NCI-H2227 (cell line): ENCODE measurements around the gene MRPL51.
"Not testable (repeated sequence)": the region's sequence is repeated elsewhere in the genome, so short reads cannot be mapped to it uniquely, and the experiment has no call there.

Experiments used
- DNase-seq: peaks from one replicate; lab custom pipeline; 2025; ENCODE audit not compliant: unreplicated experiment; lab: John Stamatoyannopoulos, UW

Gene MRPL51

DNA sequence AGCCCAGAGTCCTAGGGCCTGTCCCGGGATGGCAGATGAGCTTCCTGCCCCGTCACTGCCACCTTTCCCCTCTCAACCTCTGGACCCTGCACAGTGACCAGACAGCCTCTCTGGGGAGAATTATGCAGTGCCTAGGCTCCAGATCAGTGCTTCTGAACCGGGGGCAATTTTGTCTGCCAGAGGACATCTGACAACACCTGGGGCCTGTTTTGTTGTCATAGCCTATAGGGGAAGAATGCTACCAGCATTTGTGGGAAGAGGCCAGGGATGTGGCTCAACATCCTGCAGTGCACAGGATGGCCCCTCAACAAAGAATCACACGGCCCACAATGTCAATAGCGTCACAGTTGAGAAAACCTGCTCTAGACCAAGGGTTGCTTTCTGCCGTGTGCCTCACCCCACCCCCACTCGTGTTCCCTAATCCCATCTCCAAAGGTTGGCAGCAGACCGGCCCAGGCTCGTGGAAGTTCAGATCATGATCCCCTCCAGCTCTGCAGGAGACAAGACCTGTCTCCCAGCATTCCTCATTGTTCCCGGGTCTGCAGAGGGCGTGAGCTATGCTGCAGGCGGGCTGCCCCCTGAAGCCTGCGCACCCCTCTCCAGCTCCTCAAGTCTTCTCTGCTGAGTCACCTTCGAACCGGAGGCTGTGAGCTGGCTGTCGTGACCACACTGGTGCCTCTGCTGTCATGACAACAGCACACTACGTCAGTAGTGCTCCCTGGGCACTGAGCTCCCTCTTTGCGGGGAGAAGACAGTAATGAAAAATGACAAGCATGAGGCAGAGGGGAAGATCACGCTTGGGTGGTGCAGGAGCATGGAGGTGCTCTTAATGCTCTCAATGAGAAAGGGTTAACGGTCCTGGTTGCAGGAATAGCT, 39.2 kb upstream of the MRPL51 start:
- peak; percentile 72 for DNase-seq

- no peak for DNase-seq
These were observed 37.7 kb upstream of the MRPL51 start for GRCh38 chr12:6530576-6531260.

- no peak for DNase-seq
These were observed 36.3 kb upstream of the MRPL51 start for GRCh38 chr12:6529291-6529737.

DNA sequence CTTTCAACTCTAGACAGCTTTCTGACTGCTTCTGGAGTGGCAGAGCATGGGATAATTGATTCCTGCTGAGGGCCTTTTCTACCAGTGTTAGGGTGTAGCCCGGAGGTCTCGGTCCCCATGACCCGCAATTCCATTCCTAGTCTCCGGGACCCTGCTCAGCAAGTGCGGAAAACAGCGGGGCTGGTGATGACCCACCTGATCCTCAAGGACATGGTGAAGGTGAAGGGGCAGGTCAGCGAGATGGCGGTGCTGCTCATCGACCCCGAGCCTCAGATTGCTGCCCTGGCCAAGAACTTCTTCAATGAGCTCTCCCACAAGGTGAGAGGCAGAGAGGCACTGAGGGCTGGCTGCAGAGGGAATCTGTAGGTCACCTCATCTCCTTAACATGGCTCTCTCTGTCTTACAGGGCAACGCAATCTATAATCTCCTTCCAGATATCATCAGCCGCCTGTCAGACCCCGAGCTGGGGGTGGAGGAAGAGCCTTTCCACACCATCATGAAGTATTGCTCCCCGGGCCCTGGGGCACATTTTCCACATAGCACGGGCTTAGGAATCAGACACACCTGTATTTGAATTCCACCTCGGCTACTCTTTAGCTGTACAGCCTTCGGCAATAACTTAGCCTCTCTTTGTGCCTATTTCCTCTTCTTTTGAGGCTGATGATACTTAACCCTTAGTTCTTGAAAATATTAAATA, 35.6 kb upstream of the MRPL51 start:
- no peak for DNase-seq

DNA sequence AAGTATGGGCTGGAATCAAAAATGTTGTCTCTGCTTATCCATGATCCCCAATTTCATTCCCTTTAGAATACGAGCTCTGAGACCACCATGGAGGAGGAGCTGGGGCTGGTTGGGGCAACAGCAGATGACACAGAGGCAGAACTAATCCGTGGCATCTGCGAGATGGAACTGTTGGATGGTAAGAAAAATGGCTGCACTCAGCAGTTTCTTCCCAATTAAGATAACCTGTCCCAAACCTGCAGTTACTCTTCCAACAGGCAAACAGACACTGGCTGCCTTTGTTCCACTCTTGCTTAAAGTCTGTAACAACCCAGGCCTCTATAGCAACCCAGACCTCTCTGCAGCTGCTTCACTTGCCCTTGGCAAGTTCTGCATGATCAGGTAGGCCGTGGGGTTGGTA, 34.6 kb upstream of the MRPL51 start:
- no peak for DNase-seq

GRCh38 chr12:6526766-6527525, 33.9 kb upstream of the MRPL51 start:
- DNase-seq = no peak

GRCh38 chr12:6526201-6526600, 33.1 kb upstream of the MRPL51 start:
- no peak for DNase-seq

GRCh38 chr12:6524648-6525047, 31.6 kb upstream of the MRPL51 start:
- no peak for DNase-seq

DNA sequence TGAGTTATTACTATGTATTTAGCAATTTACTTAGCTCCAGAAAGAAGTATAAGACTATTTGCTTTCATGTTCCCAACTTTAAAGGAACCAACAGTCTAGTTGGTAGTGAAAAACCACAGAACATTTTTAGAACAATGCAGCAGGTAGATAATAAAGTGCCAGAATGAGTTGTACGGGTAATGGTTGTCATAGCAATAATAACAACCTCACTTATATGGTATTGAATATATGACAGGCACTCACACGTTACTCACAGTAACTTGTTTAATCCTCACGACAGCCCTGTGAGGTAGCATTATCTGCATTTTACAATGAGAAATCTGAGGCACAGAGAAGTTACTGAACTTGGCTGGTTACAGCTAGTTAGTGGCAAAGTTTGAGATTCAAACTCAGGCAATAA, 30.6 kb upstream of the MRPL51 start:
- no peak for DNase-seq

DNA sequence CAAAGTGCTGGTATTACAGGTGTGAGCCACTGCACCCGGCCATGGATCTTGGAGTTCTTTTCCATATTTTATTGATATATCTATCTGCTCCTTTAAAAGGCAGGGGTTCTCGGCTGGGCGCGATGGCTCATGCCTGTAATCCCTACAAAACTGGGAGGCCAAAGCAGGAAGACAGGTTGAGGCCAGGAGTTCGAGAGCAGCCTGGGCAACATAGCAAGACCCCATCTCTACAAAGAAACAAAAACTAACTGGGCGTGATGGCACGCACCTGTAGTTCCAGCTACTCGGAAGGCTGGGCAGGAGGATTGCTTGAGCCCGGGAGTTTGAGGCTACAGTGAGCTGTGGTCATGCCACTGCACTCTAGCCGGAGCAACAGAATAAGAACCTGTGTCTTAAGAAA, 29.1 kb upstream of the MRPL51 start:
- no peak for DNase-seq

DNA sequence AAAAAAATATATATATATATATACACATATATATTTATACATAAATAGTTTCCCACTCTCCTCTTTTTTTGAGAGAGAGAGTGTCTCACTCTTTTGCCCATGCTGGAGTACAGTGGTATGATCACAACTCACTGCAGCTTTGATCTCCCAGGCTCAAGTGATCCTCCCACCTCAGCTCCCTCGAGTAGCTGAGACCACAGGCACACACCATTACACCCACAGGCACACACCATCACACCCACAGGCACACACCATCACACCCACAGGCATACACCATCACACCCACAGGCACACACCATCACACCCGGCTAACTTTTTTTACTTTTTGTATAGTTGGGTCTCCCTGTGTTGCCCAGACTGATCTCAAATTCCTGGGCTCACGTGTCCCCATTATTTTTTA, 27.1 kb upstream of the MRPL51 start:
- DNase-seq = no peak

- DNase-seq = no peak
These were observed 15.0 kb upstream of the MRPL51 start for GRCh38 chr12:6508087-6508486.

DNA sequence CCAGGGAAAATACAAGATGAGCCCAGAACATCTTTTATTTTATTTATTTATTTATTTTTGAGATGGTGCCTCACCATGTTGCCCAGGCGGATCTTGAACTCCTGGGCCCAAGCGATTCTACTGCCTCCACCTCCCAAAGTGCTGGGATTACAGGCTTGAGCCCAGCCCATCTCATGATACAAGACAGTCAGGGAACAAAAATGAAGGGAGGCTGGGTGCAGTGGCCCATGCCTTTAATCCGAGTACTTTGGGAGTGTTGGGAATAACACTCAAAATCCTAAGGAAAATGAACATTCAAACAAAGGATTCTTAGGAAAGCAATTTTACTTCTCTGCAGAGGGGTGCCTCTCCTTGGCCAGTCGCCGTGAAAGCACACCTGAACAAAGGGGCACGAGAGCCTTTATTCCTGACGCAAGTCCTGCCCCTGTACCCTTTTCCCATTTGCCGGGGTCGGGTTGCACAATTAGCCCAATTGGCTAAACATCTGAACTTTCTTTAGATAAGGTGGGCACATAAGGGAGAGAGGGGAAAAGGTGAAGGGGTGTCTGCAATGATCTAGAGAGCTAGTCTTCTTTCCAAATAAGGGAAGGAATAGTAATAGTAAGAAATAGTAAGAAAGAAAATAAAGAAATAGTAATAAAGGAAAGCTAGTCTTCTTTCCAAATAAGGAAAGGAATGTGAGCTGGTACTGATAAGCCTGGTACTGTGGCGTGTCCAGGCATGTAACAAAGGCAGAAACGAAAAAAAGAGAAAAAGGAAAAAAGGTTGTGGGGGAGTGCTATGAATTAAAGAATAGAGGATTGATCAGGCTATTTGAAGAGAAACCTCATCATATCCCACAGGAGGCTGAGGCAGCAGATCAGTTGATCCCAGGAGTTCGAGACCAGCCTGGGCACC, 14.3 kb upstream of the MRPL51 start:
- DNase-seq = no peak

DNA sequence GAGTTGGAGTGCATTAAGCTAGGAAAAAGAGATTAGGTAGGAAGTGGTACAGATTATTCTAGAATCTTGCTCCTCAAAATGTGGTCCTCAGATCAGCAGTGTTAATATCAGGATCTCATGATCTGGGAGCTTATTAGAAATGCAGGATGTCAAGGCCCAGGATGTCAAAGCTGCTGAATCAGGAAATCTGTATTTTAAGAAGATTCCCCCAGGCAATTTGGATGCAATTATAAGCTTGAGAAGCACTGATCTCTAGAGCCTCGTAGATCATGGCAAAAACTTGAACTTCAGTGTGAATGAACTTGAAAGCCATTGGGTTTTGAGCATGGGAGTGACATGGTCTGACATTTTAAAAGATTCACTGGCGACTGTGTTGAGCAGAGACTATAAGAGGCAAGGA, 7.4 kb upstream of the MRPL51 start:
- DNase-seq = no peak

DNA sequence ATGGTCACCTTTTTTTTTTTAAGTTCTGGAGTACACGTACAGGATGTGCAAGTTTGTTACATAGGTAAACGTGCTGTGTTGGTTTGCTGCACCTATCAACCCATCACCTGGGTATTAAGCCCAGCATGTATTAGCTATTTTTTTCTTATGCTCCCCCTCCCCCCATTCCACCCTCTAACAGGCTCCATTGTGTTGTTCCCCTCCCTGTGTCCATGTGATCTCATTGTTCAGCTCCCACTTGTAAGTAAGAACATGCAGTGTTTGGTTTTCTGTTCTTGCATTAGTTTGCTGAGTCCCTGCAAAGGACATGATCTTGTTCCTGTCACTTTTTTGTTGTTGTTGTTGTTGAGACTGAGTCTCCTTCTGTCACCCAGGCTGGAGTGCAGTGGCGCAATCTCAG, 4.2 kb upstream of the MRPL51 start:
- not testable (repeated sequence) for DNase-seq

GRCh38 chr12:6494968-6495367, 1.9 kb upstream of the MRPL51 start:
- no peak for DNase-seq

GRCh38 chr12:6494258-6494743, 1.2 kb upstream of the MRPL51 start:
- DNase-seq = no peak

DNA sequence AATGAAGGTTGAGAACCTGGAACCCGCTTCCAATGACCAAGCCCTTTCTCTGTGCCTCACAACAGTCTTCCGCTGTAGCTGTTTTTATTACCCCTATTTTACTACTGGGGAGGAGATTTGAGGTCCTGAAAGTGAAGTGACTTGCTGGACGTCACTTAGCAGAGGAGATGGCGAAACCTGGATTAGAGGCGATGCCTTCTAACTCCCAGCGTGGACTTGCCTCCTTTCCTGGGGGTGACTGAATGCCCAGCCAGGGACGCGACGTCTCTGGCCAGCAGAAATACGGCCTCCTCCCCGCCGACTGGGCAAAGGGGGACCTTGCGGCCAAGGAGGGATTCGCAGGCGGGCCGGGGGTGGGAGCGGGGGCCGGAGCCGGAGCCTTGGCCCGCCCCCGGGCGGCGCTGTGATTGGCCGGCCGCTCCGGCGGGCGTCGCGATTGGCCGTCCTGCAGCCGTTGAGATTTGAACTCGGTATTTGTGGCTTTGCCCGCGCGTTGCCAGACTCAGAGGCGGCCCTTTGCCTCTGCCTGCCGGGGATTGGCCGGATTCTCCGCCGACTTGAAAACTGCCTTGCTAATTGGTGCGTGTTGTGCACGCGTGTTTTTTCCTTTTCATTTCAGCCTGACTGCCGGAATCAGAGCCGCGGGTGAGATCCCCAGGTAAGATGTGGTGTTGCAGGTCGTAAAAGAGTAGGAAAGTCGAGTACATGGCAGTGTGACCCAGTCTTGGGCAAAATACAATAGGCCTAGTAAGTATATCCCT, 615 bp upstream of the MRPL51 start, which contains the start of gene NCAPD2:
Gene NCAPD2 (plus strand): TSS at position 606 of the 761 bp plus-strand sequence. CDS start 997 bp downstream, outside the sequence.
- peak; percentile 95 for DNase-seq

- DNase-seq = not testable (repeated sequence)
These were observed 2.4 kb downstream of the MRPL51 start for GRCh38 chr12:6490673-6491072.
